Neuronal stem cell (in vitro differentiated cells): ENCODE measurements around the gene PTPRT.

ENCODE experiments used
- DNase-seq: peaks from one replicate; pipeline ENCODE4 v3.0.0-alpha.2; 2013; ENCODE audit warnings: low spot score
- H2AFZ ChIP-seq: one replicate; pipeline ENCODE4 v1.6.1; 2013; ENCODE audit warnings: mild to moderate bottlenecking, low read length, inconsistent platforms
- H2AK5ac ChIP-seq: 2 replicates; pipeline ENCODE4 v1.6.1; 2013; ENCODE audit warnings: low read depth, mild to moderate bottlenecking, inconsistent platforms, low read length, moderate library complexity, mixed read lengths
- H2BK120ac ChIP-seq: 2 replicates; pipeline ENCODE4 v1.6.1; 2013; ENCODE audit warnings: low read depth, mild to moderate bottlenecking, inconsistent platforms, low read length, moderate library complexity, mixed read lengths
- H2BK12ac ChIP-seq: one replicate; pipeline ENCODE4 v1.6.1; 2013; ENCODE audit warnings: low read length, inconsistent platforms
- H2BK15ac ChIP-seq: 2 replicates; pipeline ENCODE4 v1.6.1; 2013; ENCODE audit warnings: mild to moderate bottlenecking, low read length, inconsistent platforms, mixed read lengths
- H2BK5ac ChIP-seq: one replicate; pipeline ENCODE4 v1.6.1; 2013; ENCODE audit warnings: inconsistent platforms, mild to moderate bottlenecking, low read length, moderate library complexity
- H3K14ac ChIP-seq: one replicate; pipeline ENCODE4 v1.6.1; 2013; ENCODE audit warnings: low read length, inconsistent platforms
- H3K18ac ChIP-seq: 2 replicates; pipeline ENCODE4 v1.6.1; 2013; ENCODE audit warnings: low read length, inconsistent platforms
- H3K23ac ChIP-seq: 2 replicates; pipeline ENCODE4 v1.6.1; 2013; ENCODE audit warnings: low read depth, mild to moderate bottlenecking, mixed read lengths, low read length, inconsistent platforms; ENCODE audit not compliant: poor library complexity
- H3K27ac ChIP-seq: replicated peaks from 3 replicates; pipeline ENCODE4 v1.5.1; 2013; ENCODE audit warnings: low read length, inconsistent platforms
- H3K27me3 ChIP-seq, 3 experiments: 2 replicates each; pipeline ENCODE4 v1.6.1; 2013; ENCODE audit warnings: low read length in 3 of 3, mild to moderate bottlenecking in 2 of 3, inconsistent platforms in 1 of 3, low read depth in 1 of 3, mixed read lengths in 1 of 3, moderate library complexity in 1 of 3; ENCODE audit not compliant: control insufficient read depth in 3 of 3, insufficient read depth in 3 of 3
- H3K36me3 ChIP-seq, 2 donors: replicated peaks in 1 of 2; 2 replicates each; pipeline ENCODE4 v1.6.1; 2013; ENCODE audit warnings: low read length in 2 of 2; ENCODE audit not compliant: control insufficient read depth in 2 of 2, insufficient read depth in 2 of 2
- H3K4ac ChIP-seq: 2 replicates; pipeline ENCODE4 v1.6.1; 2013; ENCODE audit warnings: inconsistent platforms, mild to moderate bottlenecking, low read length, moderate library complexity
- H3K4me1 ChIP-seq, 2 donors: 1 replicate in 1 of 2; 2 replicates in 1 of 2; pipeline ENCODE4 v1.6.1; 2013; ENCODE audit warnings: low read length in 2 of 2, low read depth in 1 of 2; ENCODE audit not compliant: control insufficient read depth in 2 of 2, insufficient read depth in 1 of 2
- H3K4me2 ChIP-seq: one replicate; pipeline ENCODE4 v1.6.1; 2013; ENCODE audit warnings: mild to moderate bottlenecking, low read length, inconsistent platforms; ENCODE audit not compliant: insufficient read depth, poor library complexity, severe bottlenecking
- H3K4me3 ChIP-seq, 2 donors: 2 replicates each; pipeline ENCODE4 v1.5.1; 2013; ENCODE audit warnings: low read length in 2 of 2, mild to moderate bottlenecking in 2 of 2, inconsistent platforms in 1 of 2, moderate library complexity in 1 of 2
- H3K79me1 ChIP-seq: one replicate; pipeline ENCODE4 v1.6.1; 2013; ENCODE audit warnings: low read depth, mild to moderate bottlenecking, inconsistent platforms, low read length, moderate library complexity
- H3K9ac ChIP-seq: one replicate; pipeline ENCODE4 v1.6.1; 2013; ENCODE audit warnings: mild to moderate bottlenecking, low read depth, low read length, inconsistent platforms; ENCODE audit not compliant: poor library complexity
- H3K9me3 ChIP-seq, 2 donors: replicated peaks in 1 of 2; 2 replicates each; pipeline versions ENCODE3 to v1.6.1; 2013; ENCODE audit warnings: low read length in 2 of 2, mild to moderate bottlenecking in 2 of 2, inconsistent platforms in 1 of 2, low read depth in 1 of 2, mixed read lengths in 1 of 2, moderate library complexity in 1 of 2; ENCODE audit not compliant: control insufficient read depth in 2 of 2, insufficient read depth in 1 of 2
- H4K8ac ChIP-seq: one replicate; pipeline ENCODE4 v1.6.1; 2013; ENCODE audit warnings: low read depth, mild to moderate bottlenecking, inconsistent platforms, low read length, moderate library complexity
- H4K91ac ChIP-seq: one replicate; pipeline ENCODE4 v1.6.1; 2013; ENCODE audit warnings: low read length, low read depth, mild to moderate bottlenecking, inconsistent platforms; ENCODE audit not compliant: poor library complexity
- WGBS, 2 donors: extraction: QIAGEN DNeasy Blood & Tissue Kit; methylation state at CpG; one replicate each; pipeline ENCODE4 v1.1.7; 2013; ENCODE audit warnings: missing lambda C conversion rate in 2 of 2, mixed read lengths in 1 of 2; ENCODE audit not compliant: insufficient read length in 2 of 2, insufficient replicate concordance in 1 of 2; ENCODE audit errors: extremely low coverage in 2 of 2; 5-methylcytosine and 5-hydroxymethylcytosine counted together

PTPRT gene

DNA sequence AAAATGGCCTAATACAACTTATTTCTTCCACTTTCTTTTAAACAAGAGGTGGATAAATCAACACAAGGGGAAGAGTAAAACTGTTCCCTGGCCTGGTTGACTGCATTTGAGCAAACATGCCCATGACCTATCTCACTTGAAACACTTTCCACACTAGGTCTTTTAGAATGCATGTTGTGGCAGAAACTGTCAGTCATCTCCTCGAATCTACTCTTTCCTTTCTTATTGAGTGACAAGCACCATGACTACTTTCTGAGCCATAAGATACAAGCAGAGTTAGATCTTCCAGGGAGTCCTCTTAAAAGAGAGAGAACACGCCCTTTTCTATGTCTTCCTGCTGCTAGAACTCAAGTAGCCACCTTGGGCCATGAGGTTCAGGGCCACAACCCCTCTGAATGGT, 66.5 kb downstream of the PTPRT start:
- Histone ChIP-seq H3K9ac (no peak overlapping the region), H3K14ac (no peak overlapping the region), H3K36me3 (no peaks in the 10 kb centered on the region), H3K4me1 (no peaks in the 10 kb centered on the region), H3K18ac (no peak overlapping the region), H3K79me1 (no peaks in the 10 kb centered on the region), H3K4ac (no peak overlapping the region), H2BK5ac (no peak overlapping the region), H3K4me2 (no peak overlapping the region), H4K8ac (no peak overlapping the region), H3K23ac (no peak overlapping the region), H3K27me3 (no peaks in the 10 kb centered on the region), H3K27ac (no peak overlapping the region), H2BK120ac (no peak overlapping the region), H2BK12ac (no peak overlapping the region), H2AK5ac (no peak overlapping the region), H3K4me3 (no peak overlapping the region), H2BK15ac (no peak overlapping the region), H4K91ac (no peak overlapping the region), H2AFZ (no peak overlapping the region), H3K9me3 (no peaks in the 10 kb centered on the region)
- no peak for DNase-seq
- WGBS, 2 donors: no CpG with 5 or more reads among the region's 2 CpGs

DNA sequence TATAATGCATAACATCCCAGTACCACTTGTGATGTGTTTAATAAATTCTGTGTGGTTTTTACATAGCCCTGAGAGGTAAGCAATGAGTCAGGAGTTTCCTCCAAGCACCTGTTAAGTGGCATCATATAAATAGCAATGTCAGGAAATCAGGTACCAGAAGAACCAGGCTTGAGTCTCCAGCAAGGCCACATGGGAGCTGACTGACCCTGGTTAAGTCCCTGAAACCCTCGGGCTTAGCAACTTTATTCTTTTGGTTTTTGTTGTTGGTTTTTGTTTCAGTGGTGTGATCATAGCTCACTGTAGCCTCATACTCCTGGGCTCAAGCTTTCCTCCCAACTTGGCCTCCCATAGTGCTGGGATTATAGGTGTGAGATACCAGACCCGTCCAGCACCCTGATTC, 70.0 kb downstream of the PTPRT start:
- Histone ChIP-seq H4K91ac (no peak overlapping the region), H3K14ac (no peak overlapping the region), H3K23ac (no peak overlapping the region), H3K27me3 (no peaks in the 10 kb centered on the region), H3K9ac (no peak overlapping the region), H3K4me1 (no peaks in the 10 kb centered on the region), H3K79me1 (no peaks in the 10 kb centered on the region), H3K18ac (no peak overlapping the region), H2BK120ac (no peak overlapping the region), H2AK5ac (no peak overlapping the region), H3K9me3 (no peaks in the 10 kb centered on the region), H3K27ac (no peak overlapping the region), H2BK5ac (no peak overlapping the region), H2BK12ac (no peak overlapping the region), H3K4me3 (no peak overlapping the region), H2BK15ac (no peak overlapping the region), H3K36me3 (no peaks in the 10 kb centered on the region), H3K4me2 (no peak overlapping the region), H4K8ac (no peak overlapping the region), H3K4ac (no peak overlapping the region), H2AFZ (no peak overlapping the region)
- no peak for DNase-seq
- WGBS, 2 donors: no CpG with 5 or more reads among the region's 2 CpGs

DNA sequence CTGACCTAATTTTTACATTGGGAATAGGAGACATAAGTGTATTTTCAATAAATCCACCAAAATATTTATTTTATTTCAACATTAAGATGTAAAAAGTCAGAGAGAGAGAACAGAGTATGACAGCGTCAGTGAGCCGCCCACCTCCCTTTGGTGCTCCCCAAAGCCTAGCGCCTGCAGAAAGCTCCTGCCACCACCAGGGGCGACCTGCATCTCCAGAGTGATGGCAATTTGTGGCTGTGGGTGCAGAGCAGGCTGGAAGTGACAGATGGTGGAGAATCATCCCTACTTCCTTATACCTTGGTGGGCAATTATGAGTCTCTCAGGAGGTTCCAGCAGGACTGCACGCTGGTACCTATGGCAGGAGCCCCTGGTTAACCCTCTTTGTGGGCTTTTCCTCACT, 87.3 kb downstream of the PTPRT start:
- Histone ChIP-seq H3K79me1 (no peaks in the 10 kb centered on the region), H3K9ac (no peak overlapping the region), H3K4ac (no peak overlapping the region), H2BK15ac (no peak overlapping the region), H3K4me2 (no peak overlapping the region), H2BK120ac (no peak overlapping the region), H2BK12ac (no peak overlapping the region), H3K4me3 (no peak overlapping the region), H3K18ac (no peak overlapping the region), H2BK5ac (no peak overlapping the region), H4K8ac (no peak overlapping the region), H4K91ac (no peak overlapping the region), H3K23ac (no peak overlapping the region), H3K4me1 (no peaks in the 10 kb centered on the region), H3K36me3 (no peaks in the 10 kb centered on the region), H3K27me3 (no peaks in the 10 kb centered on the region), H3K9me3 (no peaks in the 10 kb centered on the region), H3K14ac (no peak overlapping the region), H2AFZ (no peak overlapping the region), H2AK5ac (no peak overlapping the region), H3K27ac (no peak overlapping the region)
- DNase-seq: no peak
- no CpG with 5 or more reads among the region's 5 CpGs for WGBS, 2 donors

DNA sequence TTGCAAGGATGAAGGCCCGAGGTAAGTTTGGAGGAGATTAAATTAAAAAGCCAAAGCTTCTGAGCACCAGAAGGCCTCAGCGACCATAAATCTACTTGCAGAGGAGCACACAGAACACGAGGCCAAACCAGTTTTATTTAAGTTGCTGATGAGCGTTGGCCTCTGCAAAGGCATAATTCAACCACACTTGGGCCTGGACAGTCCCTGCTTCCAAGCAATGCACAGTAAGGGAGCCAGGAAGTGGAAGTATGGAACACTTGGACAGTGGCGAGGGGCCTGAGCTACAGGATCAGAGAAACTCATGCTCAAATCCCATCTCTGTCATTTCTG, 92.8 kb downstream of the PTPRT start:
- Histone ChIP-seq H2BK15ac (no peak overlapping the region), H3K4me2 (no peak overlapping the region), H4K8ac (no peak overlapping the region), H3K4ac (no peak overlapping the region), H3K9ac (no peak overlapping the region), H3K23ac (no peak overlapping the region), H3K9me3 (no peaks in the 10 kb centered on the region), H3K14ac (no peak overlapping the region), H2BK12ac (no peak overlapping the region), H4K91ac (peak overlapping the region; percentile 26), H3K4me1 (peaks cover 0 to 7% of the 10 kb centered on the region in 2 donors), H3K27ac (no peak overlapping the region), H2AFZ (no peak overlapping the region), H3K79me1 (no peaks in the 10 kb centered on the region), H2BK120ac (no peak overlapping the region), H3K18ac (peak overlapping the region; percentile 29), H3K27me3 (no peaks in the 10 kb centered on the region), H3K36me3 (no peaks in the 10 kb centered on the region), H3K4me3 (no peak overlapping the region), H2AK5ac (no peak overlapping the region), H2BK5ac (no peak overlapping the region)
- WGBS, 2 donors: no CpG with 5 or more reads among the region's 5 CpGs
- DNase-seq: no peak
